Smooth muscle cell (in vitro differentiated cells): ENCODE data around the gene PPP2R2B. TPM values are rescaled to one million over a fixed set of nuclear protein-coding genes. Genes with fewer than 3 reads are reported as not detected.

Experiments used
- DNase-seq: peaks from one replicate; lab custom pipeline; 2025; ENCODE audit not compliant: unreplicated experiment; lab: John Stamatoyannopoulos, UW
- H2AFZ ChIP-seq: fragments of 200-600 bp; sonication (generic); 2 replicates; pipeline ENCODE4 v1.6.0; 2016; ENCODE audit warnings: antibody characterized with exemption, low read depth, mild to moderate bottlenecking
- H3F3A ChIP-seq: fragments of 200-600 bp; sonication (generic); 2 replicates; pipeline ENCODE4 v1.6.0; 2017; ENCODE audit warnings: antibody characterized with exemption, low read depth
- H3K27ac ChIP-seq: fragments of 200-600 bp; sonication (generic); 2 replicates; pipeline ENCODE4 v1.5.1; 2016; ENCODE audit warnings: low read depth, mild to moderate bottlenecking
- H3K27me3 ChIP-seq: fragments of 200-600 bp; sonication (generic); 2 replicates; pipeline ENCODE4 v1.6.1; 2016; ENCODE audit warnings: low read depth, mild to moderate bottlenecking
- H3K36me3 ChIP-seq: fragments of 200-600 bp; sonication (generic); 2 replicates; pipeline ENCODE4 v1.5.1; 2016; ENCODE audit warnings: low read depth
- H3K4me1 ChIP-seq: fragments of 200-600 bp; sonication (generic); 2 replicates; pipeline ENCODE4 v1.5.1; 2016; ENCODE audit warnings: low read depth
- H3K4me2 ChIP-seq: fragments of 200-600 bp; sonication (generic); 2 replicates; pipeline ENCODE4 v1.6.0; 2016; ENCODE audit warnings: mild to moderate bottlenecking
- H3K4me3 ChIP-seq: fragments of 200-600 bp; sonication (generic); 2 replicates; pipeline ENCODE4 v1.5.1; 2016; ENCODE audit warnings: mild to moderate bottlenecking
- H3K79me2 ChIP-seq: fragments of 200-600 bp; sonication (generic); 2 replicates; pipeline ENCODE4 v1.6.0; 2016; ENCODE audit warnings: low read depth, mild to moderate bottlenecking
- H3K9ac ChIP-seq: fragments of 200-600 bp; sonication (generic); 2 replicates; pipeline ENCODE4 v1.6.0; 2016; ENCODE audit warnings: low read depth
- H3K9me3 ChIP-seq: fragments of 200-600 bp; sonication (generic); replicated peaks from 2 replicates; pipeline ENCODE4 v1.5.1; 2016; ENCODE audit warnings: low read depth
- H4K20me1 ChIP-seq: fragments of 200-600 bp; sonication (generic); 2 replicates; pipeline ENCODE4 v1.6.0; 2016; ENCODE audit warnings: low read depth
- CTCF ChIP-seq: fragments of 200-600 bp; sonication (generic); IDR thresholded peaks from 2 replicates; pipeline ENCODE4 v1.5.1; 2017; ENCODE audit warnings: borderline replicate concordance, mild to moderate bottlenecking, antibody characterized with exemption; ENCODE audit not compliant: insufficient read depth, poor library complexity, severe bottlenecking
- WGBS: methylation state at CpG from one replicate; pipeline ENCODE4 v1.1.7; 2016; ENCODE audit warnings: low lambda C conversion rate; 5-methylcytosine and 5-hydroxymethylcytosine counted together
- polyA plus RNA-seq: library from polyadenylated mRNA; unstranded; fragments of >200 nt; fragmentation: Nextera tagmentation; extraction: Ambion mirVana; gene quantifications from 2 replicates; pipeline ENCODE4 v1.2.1, GENCODE V29; 2016
- total RNA-seq: library from RNA; depleted of rRNA; stranded (reverse); fragments of >200 nt; gene quantifications from 2 replicates; pipeline ENCODE4 v1.2.3, GENCODE V29; 2014

PPP2R2B gene
- total and polyA plus RNA-seq, 2 experiments from 2014 or later = 0.89 to 2.2 TPM

- Histone ChIP-seq H3K9me3 (no peaks in the 10 kb centered on the region), H3K9ac (no peak overlapping the region), H3K4me3 (no peak overlapping the region), H3K36me3 (no peaks in the 10 kb centered on the region), H3K79me2 (no peaks in the 10 kb centered on the region), H2AFZ (no peak overlapping the region), H3K4me2 (no peak overlapping the region), H3K4me1 (no peaks in the 10 kb centered on the region), H4K20me1 (no peaks in the 10 kb centered on the region), H3F3A (no peaks in the 10 kb centered on the region), H3K27me3 (no peaks in the 10 kb centered on the region), H3K27ac (no peak overlapping the region)
- TF ChIP-seq CTCF = no peak
- no peak for DNase-seq
Measured at GRCh38 chr5:146754621-146755020, 123.9 kb downstream of the PPP2R2B start.

GRCh38 chr5:146753641-146754040 is 124.9 kb downstream of the PPP2R2B start:
- Histone ChIP-seq H3K36me3 (no peaks in the 10 kb centered on the region), H4K20me1 (no peaks in the 10 kb centered on the region), H2AFZ (no peak overlapping the region), H3K4me1 (no peaks in the 10 kb centered on the region), H3K27me3 (no peaks in the 10 kb centered on the region), H3K4me2 (no peak overlapping the region), H3K4me3 (no peak overlapping the region), H3K9me3 (no peaks in the 10 kb centered on the region), H3K27ac (no peak overlapping the region), H3K79me2 (no peaks in the 10 kb centered on the region), H3F3A (no peaks in the 10 kb centered on the region), H3K9ac (no peak overlapping the region)
- 95% methylated on average over 2 of the region's 2 CpGs for WGBS
- TF ChIP-seq CTCF = no peak
- no peak for DNase-seq

- no peak overlapping the region for H3K4me2 ChIP-seq
- no peak overlapping the region for H3K4me3 ChIP-seq
- H3K79me2 ChIP-seq = no peaks in the 10 kb centered on the region
- H3K9me3 ChIP-seq = no peaks in the 10 kb centered on the region
- TF ChIP-seq CTCF = no peak
- no peak overlapping the region for H3K27ac ChIP-seq
- H4K20me1 ChIP-seq = no peaks in the 10 kb centered on the region
- H3F3A ChIP-seq = no peaks in the 10 kb centered on the region
- DNase-seq = no peak
- no peaks in the 10 kb centered on the region for H3K4me1 ChIP-seq
- H2AFZ ChIP-seq = no peak overlapping the region
- H3K27me3 ChIP-seq = no peaks in the 10 kb centered on the region
- 99% methylated on average over 3 of the region's 3 CpGs for WGBS
- H3K9ac ChIP-seq = no peak overlapping the region
- no peaks in the 10 kb centered on the region for H3K36me3 ChIP-seq
Measured at GRCh38 chr5:146751781-146752401, 126.7 kb downstream of the PPP2R2B start.

GRCh38 chr5:146751054-146751453 is 127.5 kb downstream of the PPP2R2B start:
- H3K4me3 ChIP-seq = no peak overlapping the region
- H3K4me2 ChIP-seq = no peak overlapping the region
- no peak overlapping the region for H3K27ac ChIP-seq
- no peak for DNase-seq
- H3F3A ChIP-seq = no peaks in the 10 kb centered on the region
- H3K27me3 ChIP-seq = no peaks in the 10 kb centered on the region
- no peak overlapping the region for H2AFZ ChIP-seq
- no peak overlapping the region for H3K9ac ChIP-seq
- H4K20me1 ChIP-seq = no peaks in the 10 kb centered on the region
- no peaks in the 10 kb centered on the region for H3K79me2 ChIP-seq
- no peaks in the 10 kb centered on the region for H3K4me1 ChIP-seq
- no peak for TF ChIP-seq CTCF
- H3K36me3 ChIP-seq = no peaks in the 10 kb centered on the region
- 90% methylated on average over 3 of the region's 3 CpGs for WGBS
- H3K9me3 ChIP-seq = no peaks in the 10 kb centered on the region
